HG02588 (cell line): ENCODE measurements around the gene HS1BP3.
A peak's percentile ranks its signal among the peaks of the same experiment; 100 is the strongest.

ENCODE experiments used
- ATAC-seq: cut with Tn5 transposase; IDR thresholded peaks from one replicate; pipeline ENCODE4 v1.9.1; 2021; ENCODE audit warnings: mild to moderate bottlenecking, moderate library complexity; ENCODE audit not compliant: unreplicated experiment

HS1BP3 gene

GRCh38 chr2:20675701-20676352 is 24.9 kb upstream of the HS1BP3 start:
- peak; percentile 74 for ATAC-seq

DNA sequence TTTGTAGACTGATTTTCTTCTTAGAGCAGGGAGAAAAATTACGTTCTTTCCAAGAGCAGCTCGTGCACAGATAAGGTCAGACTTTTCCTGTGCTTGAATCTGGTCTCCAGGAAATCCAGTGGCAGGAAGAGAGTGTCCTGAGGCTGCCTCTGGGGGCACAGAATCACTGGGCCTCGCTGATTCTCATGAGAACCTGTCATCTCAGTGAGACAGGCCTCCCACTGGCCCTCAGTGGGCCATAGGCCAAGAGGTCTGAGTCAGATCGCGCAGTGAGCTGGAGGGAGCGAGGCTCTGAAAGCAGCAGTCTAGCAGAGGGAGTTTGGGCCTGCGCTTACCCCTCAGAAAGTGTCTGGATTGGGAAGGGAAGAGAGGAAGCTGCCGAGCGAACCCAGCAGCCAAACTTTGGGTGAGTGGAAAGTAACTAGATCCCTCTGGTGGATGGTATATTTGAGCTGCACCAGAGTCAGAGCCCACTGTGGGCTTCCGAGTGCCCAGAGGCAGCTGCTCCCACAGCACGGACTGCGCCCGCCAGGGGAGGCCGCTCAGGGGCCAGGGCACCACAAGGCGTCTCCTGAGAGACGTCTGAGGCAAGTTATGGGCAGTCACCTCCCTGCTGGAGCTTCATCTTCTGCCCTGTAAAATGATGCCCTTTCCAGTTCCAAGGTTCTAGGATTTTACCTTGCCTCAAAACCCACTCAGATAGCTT is 24.2 kb upstream of the HS1BP3 start:
- ATAC-seq = no peak

GRCh38 chr2:20674309-20674965 is 23.5 kb upstream of the HS1BP3 start:
- ATAC-seq = no peak

DNA sequence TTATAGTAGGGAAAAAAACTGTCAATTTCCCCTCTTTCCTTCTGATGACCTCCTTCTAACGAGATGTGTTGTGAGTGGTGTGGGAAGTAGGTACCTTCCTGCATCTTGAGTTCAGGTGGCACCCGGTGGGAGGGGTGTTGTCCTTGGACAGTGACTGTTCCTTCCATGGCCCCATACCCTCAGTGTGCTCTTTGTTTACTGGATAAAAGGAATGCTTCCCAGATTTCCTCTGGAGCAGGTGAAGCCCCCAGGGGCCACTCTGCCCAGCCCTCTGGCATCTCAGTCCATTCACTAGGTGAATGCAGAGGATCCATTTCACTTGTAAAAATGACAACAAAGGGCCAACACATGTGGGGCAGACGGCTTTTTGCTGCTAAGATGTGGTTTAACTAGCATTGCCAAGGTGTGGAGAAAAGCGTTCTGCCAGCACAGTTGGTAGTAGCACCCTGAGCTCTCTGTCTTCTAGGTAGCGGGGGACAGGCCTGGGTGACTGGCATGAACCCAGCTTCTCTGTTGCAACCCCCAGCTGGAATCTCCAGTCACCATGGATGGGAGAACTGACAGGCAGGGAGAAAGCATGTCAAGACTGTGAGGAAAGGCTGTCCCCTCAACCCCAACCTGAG is 22.9 kb upstream of the HS1BP3 start:
- no peak for ATAC-seq

- no peak for ATAC-seq
Measured at GRCh38 chr2:20672201-20672951, 21.5 kb upstream of the HS1BP3 start.

DNA sequence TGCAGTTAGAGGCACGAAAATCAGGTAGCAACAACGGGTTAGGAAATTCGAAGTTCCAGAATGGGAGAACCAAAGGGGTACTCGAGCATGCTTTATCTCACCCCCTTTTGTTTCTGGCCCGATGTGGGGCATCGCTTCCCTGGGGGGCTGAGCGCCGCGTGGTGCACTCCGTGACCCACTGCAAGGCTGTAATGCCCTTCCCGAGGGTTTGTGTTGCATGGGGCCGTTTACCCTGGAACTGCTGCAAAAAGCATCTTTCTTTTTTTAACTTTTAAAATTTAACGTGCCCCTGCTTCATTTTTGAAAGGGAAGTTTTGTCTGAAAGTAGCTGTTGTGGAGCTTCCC is 20.8 kb upstream of the HS1BP3 start:
- ATAC-seq = no peak

- ATAC-seq = no peak
Measured at GRCh38 chr2:20671036-20671735, 20.3 kb upstream of the HS1BP3 start.

DNA sequence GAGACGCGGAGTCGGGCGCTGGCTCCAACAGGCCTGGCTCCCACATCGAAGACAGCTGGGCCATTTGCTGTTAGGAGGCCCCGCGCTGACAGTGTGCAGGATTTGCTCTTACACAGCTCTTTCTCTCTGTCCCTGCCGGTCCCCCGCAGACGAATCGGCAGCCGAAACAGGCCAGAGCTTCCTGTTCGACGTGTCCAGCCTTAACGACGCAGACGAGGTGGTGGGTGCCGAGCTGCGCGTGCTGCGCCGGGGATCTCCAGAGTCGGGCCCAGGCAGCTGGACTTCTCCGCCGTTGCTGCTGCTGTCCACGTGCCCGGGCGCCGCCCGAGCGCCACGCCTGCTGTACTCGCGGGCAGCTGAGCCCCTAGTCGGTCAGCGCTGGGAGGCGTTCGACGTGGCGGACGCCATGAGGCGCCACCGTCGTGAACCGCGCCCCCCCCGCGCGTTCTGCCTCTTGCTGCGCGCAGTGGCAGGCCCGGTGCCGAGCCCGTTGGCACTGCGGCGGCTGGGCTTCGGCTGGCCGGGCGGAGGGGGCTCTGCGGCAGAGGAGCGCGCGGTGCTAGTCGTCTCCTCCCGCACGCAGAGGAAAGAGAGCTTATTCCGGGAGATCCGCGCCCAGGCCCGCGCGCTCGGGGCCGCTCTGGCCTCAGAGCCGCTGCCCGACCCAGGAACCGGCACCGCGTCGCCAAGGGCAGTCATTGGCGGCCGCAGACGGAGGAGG is 19.6 kb upstream of the HS1BP3 start:
- no peak for ATAC-seq

DNA sequence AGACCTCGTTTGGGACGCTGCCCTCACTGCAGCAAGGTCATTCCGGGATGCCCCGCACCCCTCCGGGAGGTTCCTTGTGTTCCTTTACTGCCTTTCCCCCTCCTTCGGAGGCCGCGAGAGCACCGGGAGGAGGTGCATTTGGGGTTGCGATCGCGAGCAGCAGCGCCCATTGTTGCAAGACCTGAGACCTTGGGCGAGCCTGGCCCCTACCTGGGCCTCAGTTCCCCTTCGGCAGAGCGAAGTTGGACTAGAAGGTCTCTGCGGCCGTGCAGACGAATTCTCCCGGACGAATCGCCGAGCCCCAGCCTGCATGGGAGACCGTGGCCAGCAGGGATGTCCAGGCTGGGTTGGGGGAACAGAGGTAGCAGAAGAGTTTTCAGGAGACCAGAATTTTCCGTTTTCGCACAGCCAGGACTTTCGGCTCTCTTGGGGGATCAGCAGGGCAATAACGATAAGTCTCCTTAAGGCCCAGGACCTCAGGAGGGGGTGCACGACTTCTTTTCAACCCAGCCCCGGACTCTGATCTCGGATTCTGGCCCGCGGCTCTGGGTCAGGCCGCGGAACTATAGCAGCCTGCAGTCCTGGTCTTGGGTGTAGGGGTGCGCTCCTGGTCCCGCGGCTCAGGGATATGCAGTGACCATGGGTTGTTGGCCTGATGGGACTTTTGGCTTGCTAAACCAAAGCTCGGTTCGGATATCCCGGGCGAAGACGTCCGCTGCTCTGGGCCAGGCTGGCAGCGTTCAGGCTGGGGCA is 18.8 kb upstream of the HS1BP3 start:
- ATAC-seq = no peak

- no peak for ATAC-seq
Measured at GRCh38 chr2:20668871-20669475, 18.1 kb upstream of the HS1BP3 start.

DNA sequence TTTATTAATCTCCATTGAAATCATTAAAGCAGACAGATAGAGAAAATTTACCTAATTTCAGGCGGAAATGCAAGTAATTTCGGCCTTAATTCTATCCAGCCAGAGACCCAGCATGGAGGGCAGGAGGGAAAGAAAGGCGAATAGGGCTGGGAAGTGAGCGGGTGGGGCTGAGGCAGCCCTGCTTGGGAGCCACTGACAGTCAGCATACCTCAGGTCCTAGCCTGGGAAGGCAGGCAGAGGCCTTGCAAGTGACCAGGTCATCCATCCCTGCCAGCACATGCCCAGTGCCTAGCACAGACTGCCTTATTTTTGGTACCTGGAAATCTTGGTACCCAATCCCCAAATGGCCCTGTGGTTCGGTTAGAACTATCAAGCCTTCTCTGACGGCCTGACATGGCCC is 17.6 kb upstream of the HS1BP3 start:
- ATAC-seq = no peak

DNA sequence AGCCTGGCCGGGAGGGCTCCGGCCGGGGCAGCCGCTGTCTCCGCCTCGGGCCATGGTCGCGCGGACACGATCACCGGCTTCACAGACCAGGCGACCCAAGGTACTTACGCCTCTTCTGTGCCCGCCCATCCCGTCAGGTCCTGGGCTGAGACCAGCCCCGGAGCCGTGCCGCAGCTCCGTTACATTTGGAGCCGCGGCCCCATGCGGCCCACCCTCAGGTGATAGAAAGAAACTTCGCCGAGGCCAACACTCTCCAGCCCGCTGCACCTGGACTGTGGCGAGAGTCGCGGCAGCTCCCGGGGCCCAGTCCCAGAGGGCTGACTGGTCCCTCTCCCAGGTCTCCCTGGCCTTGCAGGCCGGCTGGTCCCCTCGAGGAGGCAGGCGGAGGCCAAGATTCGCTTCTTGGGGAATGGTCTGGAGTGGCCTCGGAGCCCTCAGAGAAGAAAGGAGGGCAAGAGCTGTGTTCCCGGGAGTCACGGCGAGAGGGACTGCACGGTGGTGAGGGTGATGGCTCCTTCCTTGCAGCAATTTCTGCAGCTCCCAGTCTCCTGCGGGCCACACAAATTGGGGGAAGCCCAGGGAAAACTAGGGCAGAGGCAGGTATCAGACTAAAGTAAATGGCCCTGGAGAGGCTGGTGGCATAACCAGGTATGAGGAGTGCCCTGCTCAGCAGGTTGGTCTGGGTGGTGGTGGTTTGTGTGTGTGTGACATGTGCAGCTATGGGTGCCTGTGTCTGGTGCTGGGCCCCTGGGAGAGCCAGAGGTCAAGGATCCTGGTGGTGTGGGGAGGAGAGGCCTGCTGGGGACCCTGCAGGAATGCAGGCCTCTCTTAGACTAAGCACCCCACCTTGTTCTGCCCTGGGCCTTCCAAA is 16.9 kb upstream of the HS1BP3 start:
- ATAC-seq = no peak

DNA sequence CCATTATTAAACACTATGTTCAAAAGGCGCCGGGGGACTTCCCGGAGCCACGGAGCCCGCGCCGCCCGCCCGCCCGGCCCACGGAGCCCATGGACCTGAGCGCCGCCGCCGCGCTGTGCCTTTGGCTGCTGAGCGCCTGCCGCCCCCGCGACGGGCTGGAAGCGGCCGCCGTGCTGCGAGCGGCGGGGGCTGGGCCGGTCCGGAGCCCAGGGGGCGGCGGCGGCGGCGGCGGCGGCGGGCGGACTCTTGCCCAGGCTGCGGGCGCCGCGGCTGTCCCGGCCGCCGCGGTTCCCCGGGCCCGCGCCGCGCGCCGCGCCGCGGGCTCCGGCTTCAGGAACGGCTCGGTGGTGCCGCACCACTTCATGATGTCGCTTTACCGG is 16.2 kb upstream of the HS1BP3 start:
- no peak for ATAC-seq

DNA sequence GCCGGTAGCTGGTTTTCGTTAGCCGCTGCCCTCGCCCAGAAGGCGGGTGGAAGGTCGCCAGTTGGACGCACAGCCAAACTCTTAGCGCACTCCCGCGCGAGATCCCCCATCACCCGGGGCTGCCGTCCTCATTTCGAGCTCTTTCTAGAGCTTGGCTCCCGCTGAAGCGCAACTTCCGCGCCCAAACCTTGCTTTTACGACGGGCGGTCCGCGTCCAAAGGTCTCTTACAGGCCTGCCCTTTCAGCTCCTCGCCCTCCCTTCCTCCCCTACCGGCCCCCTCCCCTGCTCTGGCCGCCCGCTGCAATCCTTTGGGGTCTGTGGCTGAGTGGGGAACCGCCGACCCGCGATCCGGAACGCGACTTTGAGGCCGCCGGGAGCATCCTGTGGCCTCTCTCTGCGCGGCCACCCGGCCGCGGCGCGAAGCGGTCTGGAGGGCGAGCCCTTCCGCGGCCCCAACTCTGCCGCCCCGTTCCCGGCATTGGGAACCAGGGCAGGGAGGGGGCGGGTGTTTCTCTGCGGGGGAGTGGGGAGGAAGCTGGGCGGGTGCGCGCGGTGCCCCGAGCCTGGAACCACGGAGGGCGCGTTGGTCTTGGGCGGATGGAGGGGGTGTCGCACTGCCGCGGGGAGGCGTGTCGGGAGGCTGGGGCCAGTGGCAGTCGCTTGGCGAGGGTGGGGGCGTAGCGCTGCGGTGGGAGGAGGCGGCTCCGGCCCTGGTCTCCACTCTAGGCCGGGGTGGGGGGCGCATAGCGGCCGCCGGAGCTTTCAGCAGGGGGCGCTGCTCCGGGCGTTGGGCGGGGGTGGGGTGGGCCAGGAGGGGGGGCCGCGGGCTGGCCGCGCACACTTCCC is 15.6 kb upstream of the HS1BP3 start, which contains the start of gene GDF7:
Gene GDF7 (plus strand): TSS at position 841 of the 847 bp plus-strand sequence. CDS start 96 bp downstream, outside the sequence.
- no peak for ATAC-seq

DNA sequence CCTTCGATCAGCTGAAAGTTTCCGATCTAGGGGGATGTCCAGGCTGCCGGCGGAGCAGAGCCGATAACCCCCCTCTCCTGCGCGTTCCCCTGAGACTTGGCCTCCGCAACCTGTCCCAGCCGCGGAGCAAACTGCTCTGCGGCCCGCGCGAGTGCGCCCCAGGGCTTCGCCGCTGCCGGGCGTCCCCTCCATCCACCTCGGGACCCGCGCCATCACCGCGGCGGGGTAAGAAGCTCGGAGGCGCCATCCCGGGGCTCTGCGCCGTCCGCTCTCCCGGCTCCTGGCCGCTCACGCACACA is 15.1 kb upstream of the HS1BP3 start:
- no peak for ATAC-seq

DNA sequence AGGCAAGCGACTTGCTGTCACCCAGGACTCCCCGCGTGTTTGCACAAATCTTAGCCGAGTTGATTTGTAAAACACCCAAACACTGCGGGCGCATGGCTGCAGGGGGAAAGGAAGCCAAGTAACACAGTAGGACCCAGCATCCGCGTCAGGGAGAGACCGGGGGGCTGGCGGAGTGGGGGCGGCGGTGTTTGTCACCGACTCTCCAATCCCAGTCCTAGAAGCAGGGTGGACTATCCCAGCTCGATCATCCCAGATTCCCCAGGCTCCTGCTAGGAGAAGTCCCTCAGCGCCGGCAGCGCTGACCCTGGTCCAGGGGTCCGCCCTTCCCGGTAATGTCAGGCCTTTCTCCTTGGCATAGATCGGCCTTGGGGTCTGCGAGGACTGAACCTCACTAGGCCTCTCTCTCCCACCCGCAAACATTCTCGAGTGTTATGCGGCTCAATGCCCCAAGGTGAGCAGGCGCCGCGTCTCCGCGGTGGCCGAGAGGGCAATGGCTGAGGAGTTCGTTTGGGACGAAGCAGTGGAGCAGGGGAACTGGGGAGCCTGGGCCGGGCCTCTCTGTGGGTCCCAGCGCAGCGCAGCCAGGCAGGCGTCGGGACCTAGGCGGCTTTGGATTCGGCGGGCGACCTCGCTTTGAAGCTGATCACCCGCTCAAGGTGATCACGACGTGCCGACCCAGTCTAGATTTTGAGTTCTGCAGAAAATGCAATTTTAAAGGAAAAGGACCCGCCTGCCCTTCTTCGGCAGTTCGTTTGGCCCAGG is 14.5 kb upstream of the HS1BP3 start:
- ATAC-seq = no peak
